ENCODE data around the gene CCDC86. TPM values are rescaled to one million over a fixed set of nuclear protein-coding genes. Genes with fewer than 3 reads are reported as not detected.
A peak's percentile ranks its signal among the peaks of the same experiment; 100 is the strongest.

The CCDC86 gene
- total and polyA plus RNA-seq, 9 of the 15 experiments (the other 6 are each of a cell fraction or from before 2014, with no cell fraction given) = 4.6 to 102 (median 25.2) TPM

- TF ChIP-seq MYNN (IDR thresholded peaks at IDR 0.05) (0 out of 2 replicates have a peak, but pooled peaks have one; percentile 32), MYNN (CRISPR knock-in tag; IDR thresholded peaks at IDR 0.05) (no peak), CREB1 (IDR thresholded peaks at IDR 0.05) (0 out of 2 replicates have a peak, but pooled peaks have one; percentile 17), CREB1 (CRISPR knock-in tag; IDR thresholded peaks at IDR 0.05) (no peak), ZNF764 (CRISPR knock-in tag; IDR thresholded peaks at IDR 0.05; ENCODE audit: low read depth) (no peak), HMGN3 (IDR thresholded peaks at IDR 0.05; ENCODE audit: borderline replicate concordance, extremely low read depth, insufficient read length, low read depth, low read length) (no peak), BCOR (IDR thresholded peaks at IDR 0.05) (peak; percentile 27; the same call in 1 of the 2 replicates), CBFA2T2 (conservative IDR thresholded peaks at IDR 0.05) (peak; percentile 65), NONO (IDR thresholded peaks at IDR 0.05; ENCODE audit: low read depth in 2 of 2, low read length in 1 of 2) (peak in 1 of 2 experiments; percentile 58; a peak in 1 of 4 replicates), ZNF347 (CRISPR knock-in tag; IDR thresholded peaks at IDR 0.05; ENCODE audit: low read depth) (no peak), ILF3 (IDR thresholded peaks at IDR 0.05; ENCODE audit: borderline replicate concordance) (0 out of 2 replicates have a peak, but pooled peaks have one; percentile 62), BMI1 (IDR thresholded peaks at IDR 0.05; ENCODE audit: low read length) (no peak), SMARCE1 (IDR thresholded peaks at IDR 0.05) (peak; percentile 80), L3MBTL2 (IDR thresholded peaks at IDR 0.05) (peak; percentile 66; the same call in 1 of the 2 replicates), ZNF277 (CRISPR knock-in tag; IDR thresholded peaks at IDR 0.05; ENCODE audit: borderline replicate concordance) (no peak), GATA2 (CRISPR knock-in tag; IDR thresholded peaks at IDR 0.05) (peak; percentile 83), XRCC5 (IDR thresholded peaks at IDR 0.05; ENCODE audit: low read depth, low read length) (0 out of 2 replicates have a peak, but pooled peaks have one; percentile 39), HDAC2 (IDR thresholded peaks at IDR 0.05) (peak; percentile 47; the same call in 1 of the 2 replicates), MAFG (tag; conservative IDR thresholded peaks at IDR 0.05) (no peak), ZBTB43 (CRISPR knock-in tag; IDR thresholded peaks at IDR 0.05) (no peak), HNRNPLL (IDR thresholded peaks at IDR 0.05; ENCODE audit: low read depth, low read length, poor library complexity, severe bottlenecking) (no peak), SMC3 (conservative IDR thresholded peaks at IDR 0.05; ENCODE audit: insufficient read depth, low read depth, low read length) (no peak), TCF3 (CRISPR knock-in tag; IDR thresholded peaks at IDR 0.05) (peak; percentile 89), TBL1XR1 (IDR thresholded peaks at IDR 0.05; ENCODE audit: low read length in 2 of 2) (peak in 1 of 2 experiments; percentile 43; a peak in 1 of 4 replicates), JUND (IDR thresholded peaks at IDR 0.05; ENCODE audit: borderline replicate concordance, low read depth, low read length) (peak; percentile 46; the same call in 1 of the 2 replicates), JUND (tag; IDR thresholded peaks at IDR 0.05; ENCODE audit: borderline replicate concordance, low read depth, low read length) (no peak; the same call in 2 of the 3 replicates)
These were observed 49.3 kb downstream of the CCDC86 start (continued) for GRCh38 chr11:60891103-60891741.
